HG03442 (cell line): ENCODE data around the gene PTTG1.

ENCODE experiments used
- ATAC-seq: cut with Tn5 transposase; IDR thresholded peaks from one replicate; pipeline ENCODE4 v1.9.1; 2021; ENCODE audit warnings: mild to moderate bottlenecking, moderate library complexity; ENCODE audit not compliant: unreplicated experiment

The PTTG1 gene

DNA sequence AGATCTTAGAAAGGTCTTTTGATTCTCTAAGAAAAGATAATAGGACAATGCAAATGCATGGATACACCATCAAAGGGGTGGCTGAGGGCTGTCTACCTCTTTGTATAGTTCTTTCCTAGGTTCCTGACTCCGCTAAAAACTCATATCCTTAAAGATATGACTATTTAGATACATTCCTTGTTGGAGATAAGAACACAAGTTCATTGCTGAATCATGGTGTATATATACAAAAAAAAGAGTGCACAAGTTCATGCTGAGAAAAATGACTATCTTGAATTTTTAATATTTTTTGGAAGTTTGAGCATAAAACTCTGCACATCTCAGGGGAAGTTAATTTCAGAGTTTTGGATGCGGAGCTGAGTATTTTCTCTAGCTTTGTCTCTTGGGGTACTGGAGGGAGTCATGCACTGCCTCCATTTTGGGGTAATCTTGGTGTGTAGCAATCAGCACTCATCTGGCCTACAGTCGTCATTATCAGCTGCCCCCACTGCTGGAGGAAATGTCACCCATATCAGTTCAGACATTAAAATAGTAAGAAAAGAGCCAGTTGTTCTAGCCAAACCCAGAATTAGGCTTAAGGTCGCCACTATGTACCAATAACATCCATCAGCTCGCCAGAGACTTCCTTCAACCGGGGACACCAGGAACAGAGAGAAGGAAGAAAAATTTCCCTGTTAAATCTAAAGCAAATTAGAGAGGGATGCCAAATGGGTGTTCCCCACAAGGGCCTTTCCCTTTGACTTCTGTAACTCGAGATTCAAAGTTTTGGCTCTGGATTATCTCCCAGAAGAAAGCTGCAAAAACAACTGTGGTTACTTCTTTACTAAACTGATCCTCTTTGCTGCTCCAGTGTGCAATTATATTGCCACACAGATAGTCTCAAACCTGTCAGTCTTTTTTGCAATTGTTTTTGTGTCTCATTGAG lies 49.0 kb downstream of the PTTG1 start:
- ATAC-seq = no peak

- no peak for ATAC-seq
Observed at GRCh38 chr5:160471761-160472160, 50.1 kb downstream of the PTTG1 start.

- ATAC-seq = no peak
Observed at GRCh38 chr5:160472482-160472881, 50.8 kb downstream of the PTTG1 start.

DNA sequence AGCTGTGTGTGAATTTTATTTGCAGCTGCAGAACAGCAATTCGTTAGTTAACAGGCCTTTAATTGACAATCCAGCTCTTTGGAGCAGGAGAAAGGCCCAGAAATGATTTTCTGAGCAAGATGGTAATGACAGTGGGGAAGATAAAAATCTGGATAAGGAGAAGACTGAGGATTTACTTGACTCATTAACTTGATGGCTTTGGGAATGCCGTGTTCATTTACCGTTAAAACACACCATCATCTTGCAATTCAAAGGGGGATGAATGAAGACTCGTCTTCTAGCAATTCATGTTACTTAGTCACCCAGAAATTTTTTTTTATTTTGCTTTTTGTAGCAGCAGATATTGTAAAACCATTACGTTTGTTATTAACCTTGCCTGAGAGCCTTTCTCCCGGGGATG lies 52.0 kb downstream of the PTTG1 start:
- no peak for ATAC-seq

- no peak for ATAC-seq
Observed at GRCh38 chr5:160474084-160474483, 52.4 kb downstream of the PTTG1 start.

- ATAC-seq = no peak
Observed at GRCh38 chr5:160475864-160476438, 54.3 kb downstream of the PTTG1 start.

- no peak for ATAC-seq
Observed at GRCh38 chr5:160477266-160477970, 55.8 kb downstream of the PTTG1 start.

GRCh38 chr5:160478163-160478562 lies 56.5 kb downstream of the PTTG1 start:
- no peak for ATAC-seq
